ENCODE measurements around the gene OR52I1.

Gene OR52I1

GRCh38 chr11:4611986-4612385 is 18.1 kb downstream of the OR52I1 start:
- no peak overlapping the region for H3K4me3 ChIP-seq (ENCODE audit: low read length in 2 of 2)
- no peaks in the 10 kb centered on the region for H3K36me3 ChIP-seq (ENCODE audit: control insufficient read depth in 2 of 2, insufficient read depth in 2 of 2, low read length in 2 of 2)
- H3K9ac ChIP-seq (ENCODE audit: low read length in 2 of 2), result no peak overlapping the region

GRCh38 chr11:4615856-4616444 is 22.1 kb downstream of the OR52I1 start:
- H3K36me3 ChIP-seq (ENCODE audit: control insufficient read depth in 2 of 2, insufficient read depth in 2 of 2, low read length in 2 of 2), result no peaks in the 10 kb centered on the region
- no peak overlapping the region for H3K27ac ChIP-seq (ENCODE audit: low read length)
- H3K4me1 ChIP-seq (ENCODE audit: control insufficient read depth, insufficient read depth, low read length), result no peaks in the 10 kb centered on the region
- H3K27me3 ChIP-seq (ENCODE audit: control insufficient read depth in 1 of 2, insufficient read depth in 2 of 2, low read length in 2 of 2), result peaks cover 0 to 3% of the 10 kb centered on the region in 2 donors
- no peak overlapping the region for H3K4me3 ChIP-seq (ENCODE audit: low read length in 2 of 2)
- H3K9me3 ChIP-seq (ENCODE audit: control insufficient read depth in 2 of 2, low read length in 2 of 2), result no peaks in the 10 kb centered on the region
- H3K9ac ChIP-seq (ENCODE audit: low read length in 2 of 2), result no peak overlapping the region

More at GRCh38 chr11:4611986-4612385, 18.1 kb downstream of the OR52I1 start:
- Histone ChIP-seq H3K4me1 (ENCODE audit: control insufficient read depth, insufficient read depth, low read length) (peaks cover 5% of the 10 kb centered on the region), H3K9me3 (ENCODE audit: control insufficient read depth in 2 of 2, low read length in 2 of 2) (no peaks in the 10 kb centered on the region), H3K27me3 (ENCODE audit: control insufficient read depth in 1 of 2, insufficient read depth in 2 of 2, low read length in 2 of 2) (no peaks in the 10 kb centered on the region), H3K27ac (ENCODE audit: low read length) (no peak overlapping the region)

GRCh38 chr11:4619514-4619913 is 25.7 kb downstream of the OR52I1 start:
- H3K9me3 ChIP-seq (ENCODE audit: control insufficient read depth in 2 of 2, low read length in 2 of 2), result no peaks in the 10 kb centered on the region
- no peak overlapping the region for H3K4me3 ChIP-seq (ENCODE audit: low read length in 2 of 2)
- H3K27ac ChIP-seq (ENCODE audit: low read length), result no peak overlapping the region

GRCh38 chr11:4626207-4627099 is 32.6 kb downstream of the OR52I1 start:
- Histone ChIP-seq H3K27ac (ENCODE audit: low read length) (no peak overlapping the region), H3K36me3 (ENCODE audit: control insufficient read depth in 2 of 2, insufficient read depth in 2 of 2, low read length in 2 of 2) (no peaks in the 10 kb centered on the region), H3K4me1 (ENCODE audit: control insufficient read depth, insufficient read depth, low read length) (no peaks in the 10 kb centered on the region), H3K4me3 (ENCODE audit: low read length in 2 of 2) (no peak overlapping the region), H3K27me3 (ENCODE audit: control insufficient read depth in 1 of 2, insufficient read depth in 2 of 2, low read length in 2 of 2) (no peaks in the 10 kb centered on the region), H3K9me3 (ENCODE audit: control insufficient read depth in 2 of 2, low read length in 2 of 2) (peaks cover 0 to 3% of the 10 kb centered on the region in 2 donors), H3K9ac (ENCODE audit: low read length in 2 of 2) (no peak overlapping the region)

More at GRCh38 chr11:4619514-4619913, 25.7 kb downstream of the OR52I1 start:
- H3K4me1 ChIP-seq (ENCODE audit: control insufficient read depth, insufficient read depth, low read length), result no peaks in the 10 kb centered on the region
- H3K27me3 ChIP-seq (ENCODE audit: control insufficient read depth in 1 of 2, insufficient read depth in 2 of 2, low read length in 2 of 2), result peaks cover 0 to 3% of the 10 kb centered on the region in 2 donors
- H3K9ac ChIP-seq (ENCODE audit: low read length in 2 of 2), result no peak overlapping the region
- no peaks in the 10 kb centered on the region for H3K36me3 ChIP-seq (ENCODE audit: control insufficient read depth in 2 of 2, insufficient read depth in 2 of 2, low read length in 2 of 2)

- H3K4me1 ChIP-seq (ENCODE audit: control insufficient read depth, insufficient read depth, low read length), result no peaks in the 10 kb centered on the region
- no peak overlapping the region for H3K27ac ChIP-seq (ENCODE audit: low read length)
- H3K36me3 ChIP-seq (ENCODE audit: control insufficient read depth in 2 of 2, insufficient read depth in 2 of 2, low read length in 2 of 2), result no peaks in the 10 kb centered on the region
- peaks cover 0 to 3% of the 10 kb centered on the region in 2 donors for H3K27me3 ChIP-seq (ENCODE audit: control insufficient read depth in 1 of 2, insufficient read depth in 2 of 2, low read length in 2 of 2)
- no peak overlapping the region for H3K9ac ChIP-seq (ENCODE audit: low read length in 2 of 2)
- no peaks in the 10 kb centered on the region for H3K9me3 ChIP-seq (ENCODE audit: control insufficient read depth in 2 of 2, low read length in 2 of 2)
- H3K4me3 ChIP-seq (ENCODE audit: low read length in 2 of 2), result no peak overlapping the region
These were observed 42.3 kb downstream of the OR52I1 start for GRCh38 chr11:4636136-4636535.

- H3K9ac ChIP-seq (ENCODE audit: low read length in 2 of 2), result peak within 1 kb of the TSS in 1 of 2 donors; percentile 35
- no peaks in the 10 kb centered on the region for H3K9me3 ChIP-seq (ENCODE audit: control insufficient read depth in 2 of 2, low read length in 2 of 2)
- no peaks in the 10 kb centered on the region for H3K36me3 ChIP-seq (ENCODE audit: control insufficient read depth in 2 of 2, insufficient read depth in 2 of 2, low read length in 2 of 2)
- no peaks in the 10 kb centered on the region for H3K4me1 ChIP-seq (ENCODE audit: control insufficient read depth, insufficient read depth, low read length)
- no peak within 1 kb of the TSS for H3K27ac ChIP-seq (ENCODE audit: low read length)
- peaks cover 0 to 3% of the 10 kb centered on the region in 2 donors for H3K27me3 ChIP-seq (ENCODE audit: control insufficient read depth in 1 of 2, insufficient read depth in 2 of 2, low read length in 2 of 2)
- H3K4me3 ChIP-seq (ENCODE audit: low read length in 2 of 2), result peak within 1 kb of the TSS; percentile 70 to 73
These were observed 43.3 kb downstream of the OR52I1 start, which contains the start of gene OR51D1 for GRCh38 chr11:4636962-4637661. Gene OR51D1 (plus strand): TSS chr11:4637477. CDS start chr11:4639791, 2,314 bp downstream.

- Histone ChIP-seq H3K27me3 (ENCODE audit: control insufficient read depth in 1 of 2, insufficient read depth in 2 of 2, low read length in 2 of 2) (peaks cover 0 to 3% of the 10 kb centered on the region in 2 donors), H3K9ac (ENCODE audit: low read length in 2 of 2) (no peak overlapping the region), H3K4me1 (ENCODE audit: control insufficient read depth, insufficient read depth, low read length) (no peaks in the 10 kb centered on the region), H3K36me3 (ENCODE audit: control insufficient read depth in 2 of 2, insufficient read depth in 2 of 2, low read length in 2 of 2) (no peaks in the 10 kb centered on the region), H3K9me3 (ENCODE audit: control insufficient read depth in 2 of 2, low read length in 2 of 2) (no peaks in the 10 kb centered on the region), H3K27ac (ENCODE audit: low read length) (no peak overlapping the region), H3K4me3 (ENCODE audit: low read length in 2 of 2) (no peak overlapping the region)
These were observed 43.8 kb downstream of the OR52I1 start for GRCh38 chr11:4637662-4638047.

GRCh38 chr11:4639931-4640330 is 46.1 kb downstream of the OR52I1 start:
- H3K27ac ChIP-seq (ENCODE audit: low read length), result no peak overlapping the region
- H3K4me1 ChIP-seq (ENCODE audit: control insufficient read depth, insufficient read depth, low read length), result peaks cover 9% of the 10 kb centered on the region
- H3K36me3 ChIP-seq (ENCODE audit: control insufficient read depth in 2 of 2, insufficient read depth in 2 of 2, low read length in 2 of 2), result no peaks in the 10 kb centered on the region
- H3K27me3 ChIP-seq (ENCODE audit: control insufficient read depth in 1 of 2, insufficient read depth in 2 of 2, low read length in 2 of 2), result peaks cover 0 to 3% of the 10 kb centered on the region in 2 donors
- no peaks in the 10 kb centered on the region for H3K9me3 ChIP-seq (ENCODE audit: control insufficient read depth in 2 of 2, low read length in 2 of 2)
- no peak overlapping the region for H3K4me3 ChIP-seq (ENCODE audit: low read length in 2 of 2)
- no peak overlapping the region for H3K9ac ChIP-seq (ENCODE audit: low read length in 2 of 2)

GRCh38 chr11:4641501-4641900 is 47.7 kb downstream of the OR52I1 start:
- Histone ChIP-seq H3K27me3 (ENCODE audit: control insufficient read depth in 1 of 2, insufficient read depth in 2 of 2, low read length in 2 of 2) (peaks cover 0 to 3% of the 10 kb centered on the region in 2 donors), H3K36me3 (ENCODE audit: control insufficient read depth in 2 of 2, insufficient read depth in 2 of 2, low read length in 2 of 2) (no peaks in the 10 kb centered on the region), H3K4me3 (ENCODE audit: low read length in 2 of 2) (no peak overlapping the region), H3K9ac (ENCODE audit: low read length in 2 of 2) (no peak overlapping the region), H3K4me1 (ENCODE audit: control insufficient read depth, insufficient read depth, low read length) (peaks cover 19% of the 10 kb centered on the region), H3K27ac (ENCODE audit: low read length) (no peak overlapping the region), H3K9me3 (ENCODE audit: control insufficient read depth in 2 of 2, low read length in 2 of 2) (no peaks in the 10 kb centered on the region)

- H3K27me3 ChIP-seq (ENCODE audit: control insufficient read depth in 1 of 2, insufficient read depth in 2 of 2, low read length in 2 of 2), result peaks cover 0 to 3% of the 10 kb centered on the region in 2 donors
- peaks cover 23% of the 10 kb centered on the region for H3K4me1 ChIP-seq (ENCODE audit: control insufficient read depth, insufficient read depth, low read length)
These were observed 48.2 kb downstream of the OR52I1 start for GRCh38 chr11:4642043-4642442.

More at GRCh38 chr11:4642043-4642442, 48.2 kb downstream of the OR52I1 start:
- H3K4me3 ChIP-seq (ENCODE audit: low read length in 2 of 2), result no peak overlapping the region
- H3K27ac ChIP-seq (ENCODE audit: low read length), result no peak overlapping the region
- no peaks in the 10 kb centered on the region for H3K9me3 ChIP-seq (ENCODE audit: control insufficient read depth in 2 of 2, low read length in 2 of 2)
- no peaks in the 10 kb centered on the region for H3K36me3 ChIP-seq (ENCODE audit: control insufficient read depth in 2 of 2, insufficient read depth in 2 of 2, low read length in 2 of 2)
- H3K9ac ChIP-seq (ENCODE audit: low read length in 2 of 2), result no peak overlapping the region
